AG09309 (cell line): ENCODE data around the gene XPNPEP2.

ENCODE experiments used
- DNase-seq: peaks from one replicate; pipeline ENCODE4 v3.0.0-alpha.2; 2010; ENCODE audit warnings: low read depth
- H3K4me3 ChIP-seq: 2 replicates; pipeline ENCODE4 v1.5.1; 2011; ENCODE audit warnings: mild to moderate bottlenecking, low read depth, low read length, moderate library complexity; ENCODE audit not compliant: control insufficient read depth
- TF ChIP-seq, protein P1 (sequence below): IDR thresholded peaks from 2 replicates; pipeline ENCODE4 v1.5.1; 2011; ENCODE audit warnings: mild to moderate bottlenecking, low read depth, low read length, inconsistent platforms; ENCODE audit not compliant: insufficient read depth, control insufficient read depth; ENCODE audit errors: missing control alignments

The XPNPEP2 gene

DNA sequence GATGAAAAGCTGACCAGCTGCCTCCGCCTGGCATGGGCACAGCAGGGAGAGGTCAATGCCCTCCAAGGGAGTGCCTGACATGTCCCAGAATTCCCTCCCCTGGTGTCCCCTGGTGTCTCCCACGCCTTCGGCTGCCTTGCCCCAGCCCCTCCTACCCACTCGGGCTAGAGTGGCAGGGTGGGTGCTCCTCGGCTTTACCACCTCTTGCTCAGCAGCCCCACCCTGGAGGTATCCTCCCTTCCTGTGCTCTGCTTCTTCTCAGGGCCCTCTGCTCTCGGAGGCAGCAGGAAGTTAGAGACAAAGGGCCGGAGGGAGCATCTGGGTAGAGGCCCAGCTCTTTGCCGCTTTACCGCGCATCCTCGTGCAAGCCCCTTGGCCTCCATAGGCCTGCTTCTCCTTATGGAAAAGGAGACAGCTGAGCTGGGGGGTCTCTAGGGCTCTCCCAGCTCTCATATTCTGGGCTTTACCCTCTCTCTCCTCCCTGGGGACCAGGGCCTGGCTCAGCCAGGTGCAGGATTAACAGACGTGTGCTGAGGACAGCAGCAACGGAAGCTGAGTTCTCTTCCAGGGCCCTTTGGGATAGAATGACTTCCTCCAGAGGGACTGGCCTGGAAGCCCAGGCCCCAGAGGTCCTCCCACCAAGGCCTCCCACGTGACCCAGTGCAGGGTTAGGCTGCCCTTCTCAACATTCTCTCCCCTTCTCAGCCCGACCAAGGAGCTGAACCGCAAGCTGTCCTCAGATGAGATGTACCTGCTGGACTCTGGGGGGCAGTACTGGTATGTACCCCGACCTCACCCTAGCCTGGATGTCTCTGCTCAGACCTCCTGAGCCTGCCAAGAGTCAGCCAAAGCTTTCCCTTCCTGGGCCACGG, 17.2 kb downstream of the XPNPEP2 start:
- no peak for DNase-seq
- no peak overlapping the region for H3K4me3 ChIP-seq
- TF ChIP-seq, protein P1, sequence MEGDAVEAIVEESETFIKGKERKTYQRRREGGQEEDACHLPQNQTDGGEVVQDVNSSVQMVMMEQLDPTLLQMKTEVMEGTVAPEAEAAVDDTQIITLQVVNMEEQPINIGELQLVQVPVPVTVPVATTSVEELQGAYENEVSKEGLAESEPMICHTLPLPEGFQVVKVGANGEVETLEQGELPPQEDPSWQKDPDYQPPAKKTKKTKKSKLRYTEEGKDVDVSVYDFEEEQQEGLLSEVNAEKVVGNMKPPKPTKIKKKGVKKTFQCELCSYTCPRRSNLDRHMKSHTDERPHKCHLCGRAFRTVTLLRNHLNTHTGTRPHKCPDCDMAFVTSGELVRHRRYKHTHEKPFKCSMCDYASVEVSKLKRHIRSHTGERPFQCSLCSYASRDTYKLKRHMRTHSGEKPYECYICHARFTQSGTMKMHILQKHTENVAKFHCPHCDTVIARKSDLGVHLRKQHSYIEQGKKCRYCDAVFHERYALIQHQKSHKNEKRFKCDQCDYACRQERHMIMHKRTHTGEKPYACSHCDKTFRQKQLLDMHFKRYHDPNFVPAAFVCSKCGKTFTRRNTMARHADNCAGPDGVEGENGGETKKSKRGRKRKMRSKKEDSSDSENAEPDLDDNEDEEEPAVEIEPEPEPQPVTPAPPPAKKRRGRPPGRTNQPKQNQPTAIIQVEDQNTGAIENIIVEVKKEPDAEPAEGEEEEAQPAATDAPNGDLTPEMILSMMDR: no peak

DNA sequence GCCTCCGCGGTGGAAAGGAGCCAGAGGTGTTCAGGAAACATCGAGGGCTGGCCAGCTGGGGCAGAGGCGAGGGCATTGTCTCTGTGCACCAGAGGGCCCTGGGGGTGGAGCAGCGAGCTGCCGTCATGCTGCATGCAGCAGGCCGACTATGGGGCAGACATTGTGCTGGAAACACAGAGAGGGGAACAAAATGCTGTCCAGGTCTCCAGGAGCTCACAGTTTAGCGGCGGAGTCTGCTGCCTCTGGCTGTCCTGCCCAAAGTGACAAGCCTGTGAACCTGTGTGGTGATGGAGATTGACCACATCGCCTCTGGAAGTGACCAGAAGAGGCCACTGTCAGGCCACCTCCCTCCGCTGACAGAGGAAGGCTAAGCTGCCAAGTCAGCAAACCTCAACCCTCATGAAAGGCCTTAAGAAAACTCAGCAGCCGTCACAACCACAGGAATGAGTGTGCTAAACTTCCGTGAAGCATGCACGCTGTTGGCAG, 20.8 kb downstream of the XPNPEP2 start:
- DNase-seq: peak; percentile 62
- H3K4me3 ChIP-seq: no peak overlapping the region
- TF ChIP-seq, protein P1: peak; percentile 21

DNA sequence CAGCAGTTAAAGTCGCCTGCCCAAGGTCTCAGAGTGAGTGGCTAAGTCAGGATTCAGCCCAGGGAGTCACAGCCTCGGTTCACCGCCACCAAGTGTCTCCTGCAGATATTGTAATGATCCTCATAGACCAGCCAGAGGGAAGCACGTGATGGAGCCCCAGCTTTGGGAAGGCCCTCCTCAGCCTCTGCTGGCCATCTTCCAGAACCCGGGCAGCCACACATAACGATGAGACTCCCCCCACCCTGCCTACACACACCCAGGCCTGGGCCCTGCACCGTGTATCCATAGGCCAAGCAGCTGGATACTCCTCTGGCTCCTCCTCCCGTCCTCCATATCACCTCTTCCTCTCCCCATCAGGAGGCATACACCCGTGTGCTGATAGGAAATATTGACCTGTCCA, 21.4 kb downstream of the XPNPEP2 start:
- H3K4me3 ChIP-seq: no peak overlapping the region
- TF ChIP-seq, protein P1: no peak
- DNase-seq: no peak

DNA sequence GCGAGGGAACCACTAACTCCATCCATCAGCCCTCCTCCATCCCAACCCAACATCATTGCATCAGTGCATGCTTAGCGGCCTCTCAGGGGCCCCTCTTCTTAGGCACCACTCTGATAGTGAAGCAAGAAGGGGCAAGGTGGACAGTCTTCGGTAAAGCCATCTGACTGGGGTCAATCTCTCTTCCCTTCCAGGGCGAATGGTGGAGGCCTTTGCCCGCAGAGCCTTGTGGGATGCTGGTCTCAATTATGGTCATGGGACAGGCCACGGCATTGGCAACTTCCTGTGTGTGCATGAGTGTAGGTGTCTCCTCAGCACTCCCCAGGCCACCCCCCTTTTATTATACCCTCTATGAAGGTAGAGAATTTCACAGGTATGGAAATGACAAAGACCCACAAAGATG, 22.2 kb downstream of the XPNPEP2 start:
- TF ChIP-seq, protein P1: no peak
- DNase-seq: no peak
- H3K4me3 ChIP-seq: no peak overlapping the region

DNA sequence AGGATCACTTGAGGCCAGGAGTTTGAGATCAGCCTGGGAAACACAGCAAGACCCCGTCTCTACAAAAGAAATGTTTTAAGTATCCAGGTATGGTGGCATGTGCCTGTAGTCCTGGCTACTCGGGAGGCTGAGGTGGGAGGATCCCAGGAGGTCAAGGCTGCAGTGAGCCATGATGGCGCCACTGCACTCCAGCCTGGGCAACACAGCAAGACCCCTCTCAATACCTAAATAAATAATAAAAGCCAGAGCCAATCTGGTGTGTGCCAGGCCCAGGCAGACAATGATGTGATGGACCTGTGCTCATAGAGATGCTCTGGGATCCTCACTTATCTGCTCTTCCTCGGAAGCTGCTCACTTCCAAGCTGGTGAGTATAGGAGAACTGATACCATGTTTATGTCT, 22.8 kb downstream of the XPNPEP2 start:
- TF ChIP-seq, protein P1: no peak
- DNase-seq: no peak
- H3K4me3 ChIP-seq: no peak overlapping the region

DNA sequence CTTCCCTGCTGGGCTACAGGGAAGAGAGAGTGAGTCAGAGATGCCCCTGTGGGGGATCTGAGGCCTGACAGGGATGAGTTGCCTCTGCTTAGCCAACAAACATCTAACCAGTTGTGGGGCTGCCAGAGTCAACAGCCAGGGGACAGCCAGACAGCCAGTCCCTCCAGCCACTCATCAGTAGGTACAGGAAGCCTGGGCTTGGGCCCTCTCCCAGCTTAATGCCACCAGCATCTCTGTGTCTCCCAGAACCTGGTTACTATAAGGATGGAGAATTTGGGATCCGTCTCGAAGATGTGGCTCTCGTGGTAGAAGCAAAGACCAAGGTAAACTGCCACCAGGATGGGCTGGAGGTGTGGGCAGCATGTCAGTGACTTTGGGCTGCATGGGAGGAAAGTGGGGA, 23.7 kb downstream of the XPNPEP2 start:
- DNase-seq: no peak

More for the DNA sequence above, 23.7 kb downstream of the XPNPEP2 start:
- no peak overlapping the region for H3K4me3 ChIP-seq
- TF ChIP-seq, protein P1: no peak
